HG02588 (cell line): Measurements from ENCODE around the gene NPLOC4.
"Not testable (repeated sequence)": the region's sequence is repeated elsewhere in the genome, so short reads cannot be mapped to it uniquely, and the experiment has no call there.

Experiments used
- ATAC-seq: cut with Tn5 transposase; IDR thresholded peaks from one replicate; pipeline ENCODE4 v1.9.1; 2021; ENCODE audit warnings: mild to moderate bottlenecking, moderate library complexity; ENCODE audit not compliant: unreplicated experiment

NPLOC4 gene

GRCh38 chr17:81589612-81590011 lies 47.3 kb downstream of the NPLOC4 start:
- no peak for ATAC-seq

- ATAC-seq, result no peak
Observed at GRCh38 chr17:81586096-81586495, 50.8 kb downstream of the NPLOC4 start.

DNA sequence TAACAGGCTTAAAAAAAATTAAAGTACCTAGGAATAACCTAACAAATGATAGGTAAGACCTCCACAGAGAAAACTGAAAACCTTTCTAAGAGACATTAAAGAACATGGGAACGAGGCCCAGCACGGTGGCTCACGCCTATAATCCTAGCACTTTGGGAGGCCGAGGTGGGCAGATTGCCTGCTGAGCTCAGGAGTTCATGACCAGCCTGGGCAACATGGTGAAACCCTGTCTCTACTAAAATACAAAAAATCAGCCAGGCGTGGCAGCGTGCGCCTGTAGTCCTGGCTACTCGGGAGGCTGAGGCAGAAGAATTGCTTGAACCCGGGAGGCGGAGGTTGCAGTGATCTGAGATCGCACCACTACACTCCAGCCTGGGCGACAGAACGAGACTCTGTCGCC lies 52.1 kb downstream of the NPLOC4 start:
- not testable (repeated sequence) for ATAC-seq

- no peak for ATAC-seq
Observed at GRCh38 chr17:81583589-81584342, 53.1 kb downstream of the NPLOC4 start.

DNA sequence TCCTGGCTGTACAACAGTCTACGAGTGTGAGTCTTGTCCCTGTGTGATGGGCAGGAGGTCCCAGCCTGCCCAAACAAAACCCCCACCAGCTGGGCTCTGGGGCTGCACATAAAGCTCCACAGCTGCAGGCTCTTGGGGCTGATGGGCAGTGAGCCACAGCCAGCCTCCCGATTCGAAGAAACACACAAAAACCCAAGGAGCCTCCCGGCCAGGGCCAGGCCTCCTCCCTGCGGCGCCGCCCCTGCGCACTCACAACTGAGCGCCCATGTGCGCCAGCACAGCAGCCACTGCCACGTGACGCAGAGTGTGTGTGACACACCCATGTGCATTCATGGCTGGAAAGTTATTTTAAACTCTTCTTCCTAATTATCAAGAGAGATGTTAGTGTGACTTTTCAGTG lies 54.2 kb downstream of the NPLOC4 start:
- ATAC-seq, result no peak

- no peak for ATAC-seq
Observed at GRCh38 chr17:81582341-81582740, 54.6 kb downstream of the NPLOC4 start.

DNA sequence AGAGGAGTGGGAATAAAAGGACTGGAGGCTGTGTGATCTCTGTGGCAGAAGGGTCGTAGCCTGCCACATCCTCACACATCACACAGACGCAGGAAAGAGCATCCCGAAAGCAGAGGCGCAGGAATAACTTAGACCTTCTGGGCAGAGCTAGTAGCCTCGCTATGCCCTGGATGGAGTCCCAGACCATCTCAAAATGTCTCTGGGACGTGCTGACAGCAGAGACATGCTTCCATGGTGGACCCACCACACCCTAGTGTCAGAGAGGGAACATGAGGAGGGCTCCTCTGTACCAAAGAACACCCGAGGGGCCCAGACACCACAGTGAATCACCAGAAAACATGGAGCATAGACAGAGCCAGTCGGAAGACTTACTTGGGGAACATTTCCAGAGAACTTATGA lies 55.2 kb downstream of the NPLOC4 start:
- no peak for ATAC-seq

- no peak for ATAC-seq
Observed at GRCh38 chr17:81580481-81580880, 56.4 kb downstream of the NPLOC4 start.

DNA sequence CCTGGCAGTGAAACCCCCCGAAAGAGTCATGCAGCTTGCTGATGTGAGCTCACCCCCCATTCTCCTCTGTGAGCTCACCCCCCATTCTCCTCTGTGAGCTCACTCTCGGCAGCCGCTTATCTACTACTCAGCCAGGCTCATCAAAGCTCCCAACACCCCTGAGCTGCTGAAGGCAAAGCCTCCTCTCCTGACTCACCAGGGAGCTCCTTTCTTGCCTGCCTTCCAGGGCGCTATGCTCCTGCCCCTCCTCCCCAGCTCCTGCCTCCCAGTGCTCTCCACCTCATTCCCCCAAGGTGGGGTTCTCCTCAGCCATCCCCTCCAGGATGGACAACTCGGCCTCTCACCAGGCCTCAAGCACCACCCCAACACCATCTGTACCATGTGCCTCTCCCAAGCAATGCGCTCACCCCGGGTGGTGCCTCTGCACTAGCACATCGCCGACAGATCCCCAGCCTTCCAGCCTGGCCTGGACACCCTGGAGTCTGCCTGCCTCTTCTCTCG lies 57.0 kb downstream of the NPLOC4 start:
- no peak for ATAC-seq

DNA sequence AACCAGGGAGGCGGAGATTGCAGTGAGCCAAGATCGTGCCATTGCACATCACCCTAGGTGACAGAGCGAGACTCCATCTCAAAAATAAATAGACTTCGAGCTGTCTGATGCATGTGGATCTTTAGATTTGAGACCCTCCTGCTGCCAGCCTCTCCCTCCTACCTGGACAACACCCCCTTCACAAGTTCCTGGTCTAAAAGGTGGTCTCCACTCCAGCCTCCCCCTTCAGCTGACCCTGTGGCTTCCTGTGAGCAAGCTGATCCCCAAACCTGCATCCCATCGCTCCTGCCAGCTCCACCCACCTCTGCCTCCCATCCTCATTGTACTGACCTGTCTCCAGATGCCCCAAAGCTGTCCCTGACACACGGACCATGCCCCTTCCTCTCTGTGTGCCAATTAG lies 57.6 kb downstream of the NPLOC4 start:
- no peak for ATAC-seq

GRCh38 chr17:81578561-81579225 lies 58.2 kb downstream of the NPLOC4 start:
- no peak for ATAC-seq

- ATAC-seq, result no peak
Observed at GRCh38 chr17:81578038-81578441, 58.9 kb downstream of the NPLOC4 start.

DNA sequence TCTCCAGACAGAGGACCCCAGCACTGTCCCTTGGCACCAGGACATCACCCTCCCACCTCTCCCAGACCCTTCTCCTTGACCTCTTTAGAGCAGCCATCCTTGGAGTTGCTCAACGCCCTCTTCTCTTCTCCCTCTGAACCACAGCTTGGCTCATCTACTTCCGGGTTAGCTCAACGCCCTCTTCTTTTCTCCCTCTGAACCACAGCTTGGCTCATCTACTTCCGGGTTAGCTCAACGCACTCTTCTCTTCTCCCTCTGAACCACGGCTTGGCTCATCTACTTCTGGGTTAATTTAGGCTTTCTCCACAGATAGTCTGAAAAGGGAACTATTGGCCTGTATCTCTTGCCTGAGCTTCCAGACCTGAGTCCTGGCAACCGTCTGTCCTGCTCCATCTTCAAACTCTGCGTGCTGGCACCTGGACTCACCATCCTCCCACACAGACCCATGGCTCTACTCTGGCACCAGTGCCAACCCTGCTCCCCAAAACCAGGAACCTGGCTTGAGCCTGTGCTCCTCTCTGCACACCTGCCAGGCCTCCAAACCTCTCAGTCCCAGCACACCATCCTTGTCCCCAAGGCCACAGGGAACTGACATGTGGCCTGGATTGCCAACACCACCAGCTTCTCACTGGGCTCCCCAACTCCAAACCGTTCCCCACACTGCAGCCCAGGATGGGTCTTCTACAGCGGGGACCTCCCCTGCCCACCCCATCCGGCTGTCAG lies 59.5 kb downstream of the NPLOC4 start:
- ATAC-seq, result no peak

DNA sequence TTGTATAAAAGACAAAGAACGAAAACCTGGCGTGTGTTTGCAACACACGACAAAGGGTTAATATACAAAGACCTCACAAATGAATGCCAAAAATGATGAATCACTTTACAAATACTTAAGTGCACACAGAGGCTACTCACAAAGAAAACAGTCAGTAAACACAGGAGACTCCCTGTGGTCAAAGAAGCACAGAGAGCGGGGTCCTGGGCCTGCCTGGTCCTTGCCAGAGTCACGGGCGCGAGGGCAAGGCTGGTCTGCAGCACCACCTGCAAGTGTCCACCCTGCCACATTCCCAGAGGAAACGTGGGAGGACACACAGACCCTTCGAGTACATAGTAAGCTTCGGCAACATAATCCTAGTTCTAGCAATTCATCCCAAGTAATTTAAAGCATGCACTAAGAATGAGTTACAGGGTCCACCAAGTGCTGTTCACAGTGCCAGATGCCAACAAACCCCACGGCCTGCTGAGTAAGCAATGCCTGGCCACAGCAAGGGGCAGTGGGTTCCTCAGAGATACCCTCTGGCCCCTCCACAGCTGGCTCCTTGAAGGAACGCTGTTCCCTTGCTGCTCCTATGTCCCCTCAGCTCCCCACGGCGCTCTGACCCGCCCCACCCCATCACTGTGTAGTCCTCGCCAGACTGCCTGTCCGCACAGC lies 60.2 kb downstream of the NPLOC4 start:
- ATAC-seq, result no peak

GRCh38 chr17:81575836-81576235 lies 61.1 kb downstream of the NPLOC4 start:
- no peak for ATAC-seq

DNA sequence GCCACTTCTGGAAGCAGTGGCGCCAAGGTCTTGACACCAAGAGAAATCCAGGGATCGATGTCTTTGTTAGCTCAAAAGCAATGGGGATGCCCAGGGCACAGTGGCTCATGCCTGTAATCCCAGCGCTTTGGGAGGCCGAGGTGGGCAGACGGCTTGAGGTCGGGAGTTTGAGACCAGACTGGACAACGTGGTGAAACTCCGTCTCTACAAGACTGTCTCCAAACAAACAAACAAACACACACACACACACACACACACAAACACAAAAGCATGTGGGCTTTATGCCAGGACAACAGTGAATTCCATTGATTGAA lies 62.3 kb downstream of the NPLOC4 start:
- ATAC-seq, result no peak

GRCh38 chr17:81573794-81574642 lies 62.9 kb downstream of the NPLOC4 start:
- no peak for ATAC-seq

- ATAC-seq, result no peak
Observed at GRCh38 chr17:81572563-81573168, 64.2 kb downstream of the NPLOC4 start.

DNA sequence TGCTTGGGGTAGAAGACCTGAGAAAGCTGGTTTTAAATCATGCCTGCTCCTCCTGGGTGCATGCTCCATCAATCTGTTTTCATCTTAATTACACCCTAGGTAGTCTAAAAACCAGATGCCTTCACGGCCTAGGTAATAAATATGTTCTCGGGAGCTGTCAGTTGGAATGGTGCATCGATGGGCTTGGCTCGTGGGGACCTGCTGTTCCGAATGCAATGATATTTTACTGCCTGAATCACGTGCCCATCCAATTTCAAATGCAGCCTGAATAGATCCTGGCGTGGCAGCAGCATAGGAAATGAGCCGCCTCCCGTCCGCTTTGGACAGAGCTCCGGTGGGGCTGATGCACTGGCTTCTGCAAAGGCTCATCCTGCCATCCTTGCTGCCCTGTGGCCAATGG lies 65.9 kb downstream of the NPLOC4 start:
- no peak for ATAC-seq

- no peak for ATAC-seq
Observed at GRCh38 chr17:81569986-81570514, 66.9 kb downstream of the NPLOC4 start.
